ENCODE results near the gene CXXC1. TPM values are rescaled to one million over a fixed set of nuclear protein-coding genes. Genes with fewer than 3 reads are reported as not detected.

Gene CXXC1
- total and polyA plus RNA-seq, 2 of the 13 experiments (the other 11 are each of a cell fraction or from before 2014, with no cell fraction given) = 32.9 to 39.0 TPM

GRCh38 chr18:50266248-50266704, 21.2 kb downstream of the CXXC1 start, which contains the start of gene CFAP53 (continued):
- TF ChIP-seq TBX3 (IDR thresholded peaks at IDR 0.05; ENCODE audit: borderline replicate concordance) (no peak), KDM5B (CRISPR knock-in tag; IDR thresholded peaks at IDR 0.05; ENCODE audit: borderline replicate concordance) (peak; percentile 58; the same call in 1 of the 2 replicates), ZKSCAN5 (CRISPR knock-in tag; IDR thresholded peaks at IDR 0.05) (no peak), AGO1 (IDR thresholded peaks at IDR 0.05; ENCODE audit: low read depth, low read length, poor library complexity, severe bottlenecking) (peak; percentile 93), ASH2L (IDR thresholded peaks at IDR 0.05; ENCODE audit: insufficient read length, low read depth, low read length) (peak; percentile 30), ZHX1 (CRISPR knock-in tag; IDR thresholded peaks at IDR 0.05; ENCODE audit: low read depth) (0 out of 2 replicates have a peak, but pooled peaks have one; percentile 44), ZNF224 (CRISPR knock-in tag; IDR thresholded peaks at IDR 0.05) (no peak), SAP130 (CRISPR knock-in tag; IDR thresholded peaks at IDR 0.05; ENCODE audit: low read depth) (peak; percentile 98), HNRNPL (IDR thresholded peaks at IDR 0.05; ENCODE audit: low read depth, low read length) (no peak), ZNF776 (CRISPR knock-in tag; IDR thresholded peaks at IDR 0.05) (no peak), ARNT (IDR thresholded peaks at IDR 0.05) (no peak), REXO4 (CRISPR knock-in tag; IDR thresholded peaks at IDR 0.05; ENCODE audit: borderline replicate concordance) (no peak), DBP (CRISPR knock-in tag; IDR thresholded peaks at IDR 0.05; ENCODE audit: not compliant biosample characterization) (no peak), JUNB (CRISPR knock-in tag; IDR thresholded peaks at IDR 0.05; ENCODE audit: borderline replicate concordance) (no peak), GZF1 (CRISPR knock-in tag; IDR thresholded peaks at IDR 0.05) (0 out of 2 replicates have a peak, but pooled peaks have one; percentile 37), MAZ (IDR thresholded peaks at IDR 0.05; ENCODE audit: borderline replicate concordance, low read depth, low read length) (no peak), MAZ (CRISPR knock-in tag; IDR thresholded peaks at IDR 0.05; ENCODE audit: low read depth) (no peak), ZNF747 (CRISPR knock-in tag; IDR thresholded peaks at IDR 0.05; ENCODE audit: borderline replicate concordance) (no peak), THAP11 (CRISPR knock-in tag; IDR thresholded peaks at IDR 0.05) (peak; percentile 76), SMAD3 (CRISPR knock-in tag; IDR thresholded peaks at IDR 0.05) (no peak), MXI1 (IDR thresholded peaks at IDR 0.05; ENCODE audit: borderline replicate concordance, low read depth, low read length) (peak; percentile 97), ZSCAN29 (CRISPR knock-in tag; conservative IDR thresholded peaks at IDR 0.05) (no peak), PAXIP1 (CRISPR knock-in tag; conservative IDR thresholded peaks at IDR 0.05) (no peak), ZNF891 (CRISPR knock-in tag; IDR thresholded peaks at IDR 0.05) (0 out of 2 replicates have a peak, but pooled peaks have one; percentile 38), ZFP90 (CRISPR knock-in tag; IDR thresholded peaks at IDR 0.05; ENCODE audit: borderline replicate concordance) (0 out of 2 replicates have a peak, but pooled peaks have one; percentile 33)
